NCI-H1417 treated with DMSO at 0.1 percent for 48 hours (cell line): ENCODE data around the gene INSYN1.
"Not testable (repeated sequence)": the region's sequence is repeated elsewhere in the genome, so short reads cannot be mapped to it uniquely, and the experiment has no call there.

Experiments
- DNase-seq: peaks from one replicate; lab custom pipeline; 2025; lab: John Stamatoyannopoulos, UW

Gene INSYN1

DNA sequence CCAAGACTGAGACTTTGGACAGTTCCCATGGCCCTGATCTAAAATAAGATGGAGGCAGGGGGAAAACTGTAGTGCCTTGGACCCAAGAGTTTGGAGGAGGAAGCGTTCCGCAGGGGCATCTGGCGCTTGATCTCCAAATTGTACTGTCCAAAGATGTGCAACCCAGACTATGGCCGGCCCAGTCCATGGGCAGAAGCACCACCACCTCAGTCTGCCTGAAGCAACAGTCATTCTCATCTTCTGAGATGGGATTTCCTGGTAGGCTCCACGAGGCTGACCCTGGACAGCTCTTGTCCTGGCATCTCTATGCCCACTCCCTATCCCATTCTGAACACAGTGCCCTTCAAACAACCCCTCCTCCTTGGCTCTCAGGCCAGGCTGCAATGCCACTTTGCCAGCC lies 3.6 kb downstream of the INSYN1 start:
- no peak for DNase-seq

- no peak for DNase-seq
Measured at GRCh38 chr15:73748730-73749129, 4.4 kb downstream of the INSYN1 start.

- DNase-seq = no peak
Measured at GRCh38 chr15:73747847-73748590, 5.1 kb downstream of the INSYN1 start.

GRCh38 chr15:73746883-73747282 lies 6.3 kb downstream of the INSYN1 start:
- DNase-seq = no peak

- DNase-seq = no peak
Measured at GRCh38 chr15:73746261-73746660, 6.9 kb downstream of the INSYN1 start.

DNA sequence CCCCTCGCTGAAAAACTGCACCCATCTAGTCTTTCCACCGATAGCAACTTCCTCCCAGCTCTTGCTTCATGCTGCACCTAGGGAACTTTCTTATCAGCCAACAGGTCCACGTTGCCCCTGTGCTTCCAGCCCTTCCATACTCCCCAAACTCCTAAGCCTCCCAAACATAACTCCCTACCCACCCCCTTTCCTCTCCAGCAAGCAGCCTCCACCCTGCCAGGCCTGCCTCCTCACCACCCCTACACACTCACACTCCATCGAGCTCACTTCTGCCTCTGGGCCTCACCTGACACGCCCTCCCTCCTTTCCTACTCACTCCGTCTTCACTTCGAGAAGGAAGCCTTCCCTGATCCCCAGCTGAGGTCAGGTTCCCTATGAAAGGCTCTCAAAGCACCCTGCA lies 8.1 kb downstream of the INSYN1 start:
- no peak for DNase-seq

DNA sequence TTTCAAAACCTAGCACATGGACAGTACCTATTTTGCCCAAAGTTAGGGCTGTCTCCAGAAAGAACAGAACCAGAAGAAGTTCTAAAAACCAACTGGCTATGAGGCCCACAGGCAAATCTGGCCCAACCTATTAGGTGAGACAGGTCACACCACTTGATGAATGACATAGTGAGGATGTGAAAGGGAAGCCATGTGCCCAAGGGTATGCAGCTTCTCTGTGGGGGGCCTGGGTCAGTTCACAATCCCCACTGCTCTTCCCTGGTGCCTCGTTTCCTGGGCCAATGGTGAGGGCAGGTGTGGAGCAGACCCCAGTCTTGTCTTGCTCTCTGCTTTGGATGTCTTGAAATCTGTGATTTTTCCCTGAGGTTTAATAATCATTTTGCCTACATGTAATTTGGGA lies 8.9 kb downstream of the INSYN1 start:
- no peak for DNase-seq

GRCh38 chr15:73741321-73741836 lies 11.8 kb downstream of the INSYN1 start:
- DNase-seq = no peak

DNA sequence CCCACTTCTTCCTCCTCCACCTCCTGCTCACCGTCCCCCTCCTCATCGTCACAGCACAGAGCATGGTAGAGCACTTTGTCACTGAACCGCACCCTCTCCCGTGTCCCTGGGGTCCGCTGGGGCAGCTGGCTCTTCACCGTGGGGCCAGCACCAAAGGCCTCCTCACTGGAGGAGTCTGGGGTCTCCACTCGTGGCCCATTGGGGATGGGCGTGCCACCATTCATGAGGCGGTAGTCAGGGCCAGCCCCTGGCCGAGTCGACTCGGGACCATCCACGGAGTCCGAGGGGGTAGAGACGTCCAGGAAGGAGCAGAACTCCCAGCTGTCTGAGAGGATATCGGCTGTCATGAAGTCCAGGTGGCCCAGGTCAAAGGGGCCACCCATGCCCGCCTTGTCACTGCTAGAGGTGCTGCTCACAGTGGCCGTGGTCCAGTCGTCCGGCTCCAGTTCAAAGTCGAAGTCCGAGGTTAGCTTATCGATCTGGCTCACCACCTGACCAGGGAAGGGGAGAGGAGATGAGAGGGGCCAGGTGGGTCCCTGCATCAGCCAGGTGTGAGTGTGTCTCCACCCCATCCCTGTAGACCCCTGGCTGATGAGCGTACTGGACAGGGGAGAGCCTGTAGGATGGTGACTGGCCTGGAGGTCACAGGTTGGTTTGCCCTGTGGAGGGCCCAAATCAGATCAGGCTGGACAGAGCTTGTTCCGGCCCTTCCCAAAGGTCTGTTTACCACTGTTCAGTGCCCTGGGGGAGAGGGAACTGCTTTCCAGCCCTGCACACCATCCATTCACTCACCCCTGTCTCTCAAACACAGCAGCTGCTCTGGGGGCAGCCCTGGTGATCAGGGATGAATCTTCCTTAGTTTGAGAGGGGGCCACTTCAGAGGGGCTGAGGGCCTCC lies 12.8 kb downstream of the INSYN1 start:
- no peak for DNase-seq

- DNase-seq = no peak
Measured at GRCh38 chr15:73737535-73737934, 15.6 kb downstream of the INSYN1 start.

- no peak for DNase-seq
Measured at GRCh38 chr15:73732930-73733329, 20.2 kb downstream of the INSYN1 start.

DNA sequence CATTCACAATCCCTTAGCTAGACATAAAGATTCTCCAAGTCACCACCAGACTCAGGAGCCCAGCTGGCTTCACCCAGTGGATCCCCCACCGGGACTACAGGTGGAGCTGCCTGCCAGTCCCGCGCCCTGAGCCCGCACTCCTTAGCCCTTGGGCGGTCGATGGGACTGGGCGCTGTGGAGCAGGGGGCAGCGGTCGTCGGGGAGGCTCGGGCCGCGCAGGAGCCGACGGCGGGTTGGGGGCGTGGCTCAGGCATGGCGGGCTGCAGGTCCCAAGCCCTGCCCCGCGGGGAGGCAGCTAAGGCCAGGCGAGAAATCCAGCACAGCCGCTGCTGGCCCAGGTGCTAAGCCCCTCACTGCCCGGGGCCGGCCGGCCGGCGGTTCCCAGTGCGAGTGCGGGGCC lies 21.1 kb downstream of the INSYN1 start:
- DNase-seq = not testable (repeated sequence)

- no peak for DNase-seq
Measured at GRCh38 chr15:73727330-73727976, 25.7 kb downstream of the INSYN1 start.

GRCh38 chr15:73724212-73724611 lies 28.9 kb downstream of the INSYN1 start:
- DNase-seq = no peak

DNA sequence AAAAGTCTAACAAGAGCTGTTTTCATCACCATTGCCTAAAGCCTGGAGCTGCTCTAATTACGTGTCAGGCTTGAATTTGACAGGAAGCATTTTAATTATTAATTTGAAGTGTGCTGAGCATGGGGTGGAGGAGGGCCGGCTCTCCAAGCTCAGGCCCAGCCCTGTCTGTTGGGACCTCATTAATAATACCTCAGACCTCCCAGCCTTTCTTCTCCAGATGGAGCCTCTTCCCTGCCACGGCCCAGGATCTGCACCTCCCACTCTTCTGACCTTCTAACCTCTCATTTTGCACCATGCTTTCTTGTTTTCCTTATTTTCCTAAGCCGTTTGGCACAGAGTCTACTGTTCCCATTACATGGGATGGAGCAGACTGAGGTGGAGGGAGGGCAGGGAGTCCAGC lies 30.0 kb downstream of the INSYN1 start:
- DNase-seq = no peak

GRCh38 chr15:73722425-73722824 lies 30.7 kb downstream of the INSYN1 start:
- no peak for DNase-seq

GRCh38 chr15:73718694-73719093 lies 34.5 kb downstream of the INSYN1 start:
- no peak for DNase-seq

GRCh38 chr15:73717802-73718201 lies 35.3 kb downstream of the INSYN1 start:
- no peak for DNase-seq

DNA sequence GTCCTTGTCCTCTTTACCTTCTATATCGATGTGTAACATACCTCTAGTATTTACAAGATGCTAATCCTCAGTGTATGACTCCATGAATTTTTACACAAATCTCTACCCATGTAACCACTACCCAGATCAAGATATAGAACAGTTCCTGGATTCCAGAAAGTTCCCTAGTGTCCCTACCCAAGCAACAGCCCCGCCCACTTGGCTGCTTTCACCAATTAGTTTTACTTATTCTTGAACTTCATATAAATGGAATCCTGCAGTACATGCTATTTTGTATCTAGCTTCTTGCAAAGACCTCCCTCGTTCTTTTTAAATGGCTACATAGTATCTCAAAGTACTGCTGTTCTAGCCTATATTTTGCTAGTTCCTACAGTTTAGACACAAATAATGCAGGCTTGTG lies 35.9 kb downstream of the INSYN1 start:
- DNase-seq = no peak

DNA sequence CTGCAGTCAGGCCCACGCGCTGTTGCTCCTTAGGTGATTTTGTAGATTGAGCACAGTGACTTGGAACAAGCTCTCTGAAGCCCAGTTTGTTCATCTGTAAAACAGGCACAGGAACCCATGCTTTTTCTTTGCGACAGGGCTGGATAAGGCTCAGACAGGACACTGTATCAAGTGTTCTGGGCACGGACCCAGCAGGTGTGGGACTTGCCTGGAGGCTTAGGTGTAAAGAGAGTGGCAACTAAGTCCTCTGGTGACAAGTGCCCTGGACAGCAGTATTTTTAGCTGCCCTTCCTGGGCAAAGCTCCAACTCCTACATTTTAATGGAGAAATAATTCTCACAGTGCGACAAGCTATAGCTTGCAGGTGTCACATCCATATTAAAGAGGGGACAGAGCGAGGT lies 36.7 kb downstream of the INSYN1 start:
- no peak for DNase-seq

DNA sequence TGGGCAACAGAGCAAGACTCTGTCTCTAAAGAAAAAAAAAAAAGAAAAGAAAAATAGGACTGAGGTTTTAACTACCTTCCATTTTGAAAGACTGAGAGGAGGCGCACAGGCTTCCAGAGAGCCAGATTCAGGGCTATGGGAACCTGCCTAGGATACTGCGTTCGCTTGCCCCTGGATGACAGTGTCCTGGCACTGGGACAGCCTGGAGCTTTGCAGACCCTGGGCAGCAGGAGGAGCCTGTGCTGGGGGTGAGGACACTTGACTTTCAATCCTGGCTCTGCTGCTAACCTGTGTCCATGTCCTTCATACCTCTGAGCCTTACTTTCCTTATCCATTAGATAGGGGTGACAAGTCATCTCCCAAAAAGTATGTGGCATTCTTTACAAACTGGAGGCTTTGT lies 37.7 kb downstream of the INSYN1 start:
- DNase-seq = no peak

GRCh38 chr15:73714695-73715301 lies 38.4 kb downstream of the INSYN1 start:
- no peak for DNase-seq
